Subcutaneous adipose tissue (tissue), 4 donors: ENCODE measurements around the gene PCSK2. TPM values are rescaled to one million over a fixed set of nuclear protein-coding genes. Genes with fewer than 3 reads are reported as not detected.

Experiments
- CTCF ChIP-seq: fragments of 450-650 bp; IDR thresholded peaks from one replicate; pipeline ENCODE4 v1.5.1; 2016; ENCODE audit warnings: low read depth, mild to moderate bottlenecking, control low read depth, antibody characterized with exemption, moderate library complexity
- total RNA-seq, 4 donors: library from RNA; depleted of rRNA; stranded (reverse); fragments of >200 nt; gene quantifications; one replicate each; pipeline ENCODE4 v1.1.0, GENCODE V29; 2016

PCSK2 gene
- total RNA-seq, 4 donors from 2014 or later = 0.19 TPM; not detected in 3

GRCh38 chr20:17315407-17316231 lies 88.8 kb downstream of the PCSK2 start:
- no peak for TF ChIP-seq CTCF

GRCh38 chr20:17316316-17317038 lies 89.6 kb downstream of the PCSK2 start:
- TF ChIP-seq CTCF = no peak

- no peak for TF ChIP-seq CTCF
These were observed 90.5 kb downstream of the PCSK2 start for GRCh38 chr20:17317341-17317740.

GRCh38 chr20:17320456-17320855 lies 93.6 kb downstream of the PCSK2 start:
- TF ChIP-seq CTCF = no peak

- no peak for TF ChIP-seq CTCF
These were observed 99.3 kb downstream of the PCSK2 start for GRCh38 chr20:17326096-17326495.

GRCh38 chr20:17327185-17328148 lies 100.6 kb downstream of the PCSK2 start:
- TF ChIP-seq CTCF = no peak
